NCI-H69 (cell line): Measurements from ENCODE around the gene MOGAT2.

Source experiments
- DNase-seq: peaks from one replicate; lab custom pipeline; 2025; lab: John Stamatoyannopoulos, UW

The MOGAT2 gene

GRCh38 chr11:75781296-75781695, 63.7 kb downstream of the MOGAT2 start:
- DNase-seq = no peak

GRCh38 chr11:75781831-75782230, 64.2 kb downstream of the MOGAT2 start:
- no peak for DNase-seq
